GM13977 (cell line): Measurements from ENCODE around the gene ZNF592.
A peak's percentile ranks its signal among the peaks of the same experiment; 100 is the strongest.

ENCODE experiments used
- DNase-seq: peaks from one replicate; pipeline ENCODE4 v3.0.0; 2012; ENCODE audit warnings: low spot score
- CTCF ChIP-seq: IDR thresholded peaks from 2 replicates; pipeline ENCODE4 v1.5.1; 2012; ENCODE audit warnings: mild to moderate bottlenecking, control low read depth; ENCODE audit not compliant: insufficient read depth; ENCODE audit errors: extremely low read depth, missing control alignments
- in situ Hi-C: fragments of 300-500 bp; cut with MboI; formaldehyde crosslinking; loops from one replicate; pipeline ENCODE4 v1.12.0; 2022; ENCODE audit warnings: low sequenced_read_pairs, low pct_unique_long_range_greater_than_20kb, mixed read lengths, inconsistent platforms; ENCODE audit not compliant: unreplicated experiment

The ZNF592 gene

DNA sequence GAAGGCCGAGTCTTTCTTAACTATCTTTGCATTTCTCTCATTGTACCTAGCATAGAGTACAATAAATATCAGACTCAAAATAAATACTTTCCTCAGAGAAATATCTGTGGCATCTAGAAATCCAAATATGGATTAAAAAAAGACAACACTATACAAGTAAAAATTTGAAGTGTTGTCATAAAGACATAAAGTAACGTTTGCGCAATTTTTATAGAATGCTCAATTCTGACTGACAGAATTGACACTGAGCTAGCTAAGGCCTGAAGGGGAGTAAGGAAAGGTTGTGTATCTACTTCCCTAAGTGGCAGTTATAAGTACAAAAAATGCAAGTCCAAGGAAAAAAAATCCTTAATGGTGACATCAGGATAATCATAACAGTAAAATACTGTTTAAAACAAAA lies 33.6 kb upstream of the ZNF592 start:
- DNase-seq, result no peak
- TF ChIP-seq CTCF, result no peak
- in situ Hi-C loops, result no loop called here

GRCh38 chr15:84715441-84716035 lies 32.9 kb upstream of the ZNF592 start:
- DNase-seq, result no peak
- TF ChIP-seq CTCF, result no peak
- in situ Hi-C loops, result no loop called here

DNA sequence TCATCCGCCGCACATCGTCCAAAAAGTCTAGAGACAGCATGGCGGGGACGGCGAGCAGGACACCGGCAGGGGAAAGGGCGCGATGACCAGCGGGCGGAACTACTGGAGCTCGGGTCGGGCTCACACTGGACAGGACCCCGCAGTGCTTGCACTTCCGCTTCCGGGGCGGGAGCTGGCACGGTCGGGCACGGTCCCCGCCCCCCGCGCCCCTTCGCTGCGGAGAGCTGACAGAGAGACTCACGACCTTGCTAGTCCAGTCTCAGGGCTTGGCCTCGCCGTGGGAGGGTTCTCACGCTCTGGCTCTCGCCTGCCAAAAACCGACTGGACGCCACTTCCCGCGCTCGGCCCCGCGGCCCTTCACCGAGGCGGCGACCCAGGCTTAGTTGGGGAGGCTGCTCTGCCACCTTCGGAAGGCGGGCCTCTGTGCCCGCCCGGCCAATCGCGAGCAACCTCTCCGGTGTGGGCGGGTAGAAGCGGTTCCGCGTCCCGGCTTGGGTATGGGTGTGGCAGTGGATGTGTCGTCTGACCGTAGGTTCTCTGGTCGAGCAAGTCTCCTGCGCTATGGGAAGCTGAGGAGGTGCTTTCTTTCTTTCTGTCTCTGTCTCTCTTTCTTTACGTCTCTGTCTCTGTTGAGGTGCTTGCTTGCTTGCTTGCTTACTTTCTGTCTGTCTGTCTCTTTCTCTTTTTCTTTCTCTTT lies 32.2 kb upstream of the ZNF592 start, which contains the start of gene SEC11A:
SEC11A (minus strand) TSS at position 104 of the 697 bp plus-strand sequence; CDS start at position 40, 64 bp downstream.
- in situ Hi-C loops, result no loop called here
- DNase-seq, result peak; percentile 91
- TF ChIP-seq CTCF, result no peak

- no peak for DNase-seq
- TF ChIP-seq CTCF, result no peak
- in situ Hi-C loops, result no loop called here
Observed at GRCh38 chr15:84721371-84721770, 27.0 kb upstream of the ZNF592 start.

- in situ Hi-C loops, result no loop called here
- no peak for DNase-seq
- TF ChIP-seq CTCF, result no peak
Observed at GRCh38 chr15:84722628-84723027, 25.8 kb upstream of the ZNF592 start.

- DNase-seq, result no peak
- in situ Hi-C loops, result no loop called here
- no peak for TF ChIP-seq CTCF
Observed at GRCh38 chr15:84725001-84725491, 23.3 kb upstream of the ZNF592 start.
